Skin epidermis (tissue), 12 donors: ENCODE measurements around the gene CCDC102A.
"Not testable (repeated sequence)": the region's sequence is repeated elsewhere in the genome, so short reads cannot be mapped to it uniquely, and the experiment has no call there.

Source experiments
- H3K27ac ChIP-seq, 21 experiments: fragments of 200-600 bp; sonication (generic) in 11 of 21; one replicate each; pipeline ENCODE4 v1.5.0; 2020; ENCODE audit warnings: mild to moderate bottlenecking in 3 of 21, inconsistent platforms in 2 of 21, moderate library complexity in 2 of 21
- H3K4me3 ChIP-seq, 7 experiments: fragments of 200-600 bp; sonication (generic) in 2 of 7; one replicate each; pipeline ENCODE4 v1.5.0; 2020; ENCODE audit warnings: inconsistent platforms in 2 of 7, mild to moderate bottlenecking in 2 of 7, moderate library complexity in 1 of 7

The CCDC102A gene

DNA sequence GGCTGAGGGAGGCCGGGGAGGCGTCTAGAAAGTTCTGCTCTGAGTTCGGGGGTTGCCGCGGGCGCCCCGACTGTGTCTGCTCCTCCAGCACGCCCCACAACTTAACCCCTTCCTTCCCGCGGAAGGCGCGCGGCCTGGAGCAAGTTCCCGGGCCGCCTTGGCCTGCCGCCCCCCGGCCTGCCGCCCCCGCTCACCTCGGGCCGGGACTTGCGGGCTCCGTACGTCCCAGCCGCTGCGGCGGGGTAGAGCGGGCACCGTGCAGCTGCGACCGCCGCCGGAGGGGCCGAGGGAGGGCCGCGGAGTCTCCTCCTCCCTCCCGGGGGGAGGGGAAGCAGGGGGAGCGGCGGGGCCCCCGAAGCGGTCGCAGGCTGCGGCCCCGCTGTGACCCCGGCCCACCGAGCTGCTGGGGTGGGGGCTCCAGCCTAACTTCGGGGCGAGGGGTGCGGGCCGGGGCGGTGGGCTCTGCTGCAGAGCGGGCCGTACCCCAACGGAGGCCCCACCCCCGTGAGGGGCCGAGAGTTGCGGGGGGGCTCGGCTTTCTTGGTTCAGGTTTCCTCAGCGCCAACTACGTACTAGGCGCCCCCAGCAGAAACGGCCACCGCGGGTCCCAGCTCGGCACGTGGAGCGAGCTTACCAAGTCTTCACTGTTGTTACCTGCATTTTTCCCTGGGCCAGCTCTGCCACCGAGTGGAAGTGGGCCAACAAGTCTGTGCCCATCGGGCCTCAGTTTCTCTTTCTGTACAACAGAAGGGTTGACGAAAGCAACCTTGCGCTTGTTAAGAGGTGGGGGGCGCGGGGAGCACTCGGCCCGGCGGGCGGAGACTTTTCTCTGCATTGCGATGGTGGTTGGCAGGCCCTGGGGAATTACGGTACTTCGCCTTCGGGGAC is at the start of gene CCDC102A:
CCDC102A (minus strand) TSS at position 266 of the 888 bp plus-strand sequence. CDS start 7,394 bp downstream, outside the sequence.
- peak within 1 kb of the TSS; percentile 57 to 94 (median 76) for H3K4me3 ChIP-seq
- peak within 1 kb of the TSS; percentile 45 to 98 (median 90) for H3K27ac ChIP-seq

GRCh38 chr16:57585051-57585687 is 48.8 kb upstream of the CCDC102A start:
- H3K4me3 ChIP-seq: no peak overlapping the region
- H3K27ac ChIP-seq: no peak overlapping the region

- H3K27ac ChIP-seq: peak overlapping the region in 2 of 21 experiments; percentile 54 to 87
- H3K4me3 ChIP-seq: no peak overlapping the region
Observed at GRCh38 chr16:57579361-57579665, 42.9 kb upstream of the CCDC102A start.

DNA sequence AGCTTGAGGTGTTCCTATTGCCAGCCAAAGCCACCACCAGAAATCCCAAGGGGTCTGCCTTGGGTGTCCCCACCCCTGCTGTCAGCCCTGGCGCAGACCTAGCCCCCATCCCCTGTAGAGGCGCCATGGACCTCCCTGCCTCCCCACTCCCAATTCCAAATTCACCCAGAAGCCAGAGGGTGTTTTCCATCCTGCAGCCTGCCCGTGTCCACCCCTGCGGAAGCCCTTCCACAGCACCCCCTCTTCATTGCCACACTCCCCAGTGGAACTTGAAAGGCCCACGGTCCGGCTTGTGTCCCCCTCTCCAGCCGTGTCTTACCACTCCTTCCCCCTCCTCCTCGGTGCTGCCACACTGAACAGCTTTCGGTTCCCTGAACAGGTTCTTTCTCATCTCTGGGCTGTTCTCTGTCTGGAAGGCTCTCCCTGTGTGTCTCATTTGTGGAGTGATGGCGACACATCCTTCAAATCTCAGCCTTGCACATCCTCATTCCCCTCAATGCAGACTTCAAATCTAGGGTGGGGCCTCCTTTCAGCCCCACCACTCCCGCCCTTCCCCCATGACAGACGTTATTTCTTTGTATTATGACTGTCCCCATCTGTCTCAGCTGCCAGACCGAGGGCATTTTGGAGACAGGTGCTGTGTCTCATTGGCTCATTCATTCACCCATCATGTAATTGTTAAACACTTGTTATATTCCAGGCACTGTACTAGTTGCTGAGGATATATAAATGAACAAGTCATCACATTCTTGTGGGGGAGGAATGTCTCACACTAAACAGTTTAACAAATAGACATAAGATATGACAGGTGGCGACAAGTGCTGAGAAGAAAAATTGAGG is 42.4 kb upstream of the CCDC102A start:
- H3K27ac ChIP-seq: peak overlapping the region in 13 of 21 experiments; percentile 11 to 87 (median 57)
- no peak overlapping the region for H3K4me3 ChIP-seq

DNA sequence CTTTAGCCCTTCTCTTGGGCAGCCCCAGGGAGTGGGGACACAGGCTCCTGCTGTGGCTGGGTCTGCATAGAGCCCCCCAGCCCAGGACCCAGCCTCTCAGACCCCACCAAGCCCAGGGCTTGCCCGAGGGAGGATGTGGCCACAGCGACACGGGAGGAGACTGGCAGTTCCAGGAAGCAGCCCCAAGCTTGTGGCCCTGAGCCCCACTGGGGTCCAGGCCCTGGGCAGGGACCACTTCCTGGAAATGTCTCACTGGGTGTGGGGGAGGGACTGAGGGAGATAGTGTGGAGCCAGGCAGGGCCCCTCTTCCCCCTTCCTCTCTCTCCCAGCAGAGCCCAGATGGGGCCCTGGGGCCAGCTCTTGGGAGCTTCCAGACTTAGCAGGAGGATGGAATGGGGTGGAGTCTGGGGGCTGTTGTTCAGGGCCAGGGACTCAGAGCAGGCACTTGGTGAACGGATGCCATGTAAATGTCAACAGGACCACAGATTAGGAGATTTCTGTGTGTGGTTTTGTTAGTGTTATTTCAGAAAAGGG is 41.4 kb upstream of the CCDC102A start:
- H3K27ac ChIP-seq: peak overlapping the region in 13 of 21 experiments; percentile 34 to 87 (median 66)
- H3K4me3 ChIP-seq: no peak overlapping the region

DNA sequence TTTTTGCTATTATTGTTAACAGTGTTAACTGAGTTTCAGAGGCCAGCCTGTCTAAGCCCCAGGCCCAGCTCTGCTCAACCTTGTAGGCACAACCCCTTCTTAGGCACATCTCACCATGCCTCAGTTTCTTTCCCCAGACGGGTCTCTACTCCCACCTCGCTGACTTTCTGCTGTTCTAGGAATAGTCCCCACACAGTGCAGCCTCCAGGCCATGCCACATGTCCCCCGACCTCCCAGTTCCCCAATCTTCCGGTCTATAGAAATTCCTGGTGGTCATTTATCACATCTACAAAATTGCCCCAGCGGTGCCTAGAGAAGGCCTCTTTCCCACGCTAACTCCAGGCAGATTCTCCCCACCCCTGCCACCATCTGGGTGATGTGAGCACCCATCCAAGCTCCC is 40.8 kb upstream of the CCDC102A start:
- peak overlapping the region in 12 of 21 experiments; percentile 34 to 87 (median 66) for H3K27ac ChIP-seq
- H3K4me3 ChIP-seq: no peak overlapping the region

DNA sequence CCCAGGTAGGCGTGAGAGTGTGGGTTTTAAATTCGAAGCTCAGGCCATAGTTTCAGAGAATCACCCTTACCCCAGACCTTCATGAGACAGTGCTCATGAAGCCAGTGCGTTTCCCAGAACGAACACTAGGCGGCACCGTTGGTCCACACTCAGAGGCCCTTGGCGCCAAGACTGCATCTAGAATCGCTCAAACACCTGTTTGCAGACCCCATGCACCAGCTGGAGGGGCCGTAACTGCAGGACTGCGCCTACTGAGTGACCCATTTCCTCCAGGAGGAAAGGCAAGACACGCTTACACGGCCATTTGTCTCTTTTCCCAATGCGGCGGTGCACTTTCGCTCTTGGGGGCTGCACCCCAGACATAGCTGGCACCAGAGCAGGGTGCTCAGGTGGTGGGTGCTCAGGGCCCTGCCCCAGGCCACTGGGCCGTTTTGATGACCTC is 40.1 kb upstream of the CCDC102A start:
- no peak overlapping the region for H3K4me3 ChIP-seq
- peak overlapping the region in 4 of 21 experiments; percentile 67 to 87 (median 82) for H3K27ac ChIP-seq

DNA sequence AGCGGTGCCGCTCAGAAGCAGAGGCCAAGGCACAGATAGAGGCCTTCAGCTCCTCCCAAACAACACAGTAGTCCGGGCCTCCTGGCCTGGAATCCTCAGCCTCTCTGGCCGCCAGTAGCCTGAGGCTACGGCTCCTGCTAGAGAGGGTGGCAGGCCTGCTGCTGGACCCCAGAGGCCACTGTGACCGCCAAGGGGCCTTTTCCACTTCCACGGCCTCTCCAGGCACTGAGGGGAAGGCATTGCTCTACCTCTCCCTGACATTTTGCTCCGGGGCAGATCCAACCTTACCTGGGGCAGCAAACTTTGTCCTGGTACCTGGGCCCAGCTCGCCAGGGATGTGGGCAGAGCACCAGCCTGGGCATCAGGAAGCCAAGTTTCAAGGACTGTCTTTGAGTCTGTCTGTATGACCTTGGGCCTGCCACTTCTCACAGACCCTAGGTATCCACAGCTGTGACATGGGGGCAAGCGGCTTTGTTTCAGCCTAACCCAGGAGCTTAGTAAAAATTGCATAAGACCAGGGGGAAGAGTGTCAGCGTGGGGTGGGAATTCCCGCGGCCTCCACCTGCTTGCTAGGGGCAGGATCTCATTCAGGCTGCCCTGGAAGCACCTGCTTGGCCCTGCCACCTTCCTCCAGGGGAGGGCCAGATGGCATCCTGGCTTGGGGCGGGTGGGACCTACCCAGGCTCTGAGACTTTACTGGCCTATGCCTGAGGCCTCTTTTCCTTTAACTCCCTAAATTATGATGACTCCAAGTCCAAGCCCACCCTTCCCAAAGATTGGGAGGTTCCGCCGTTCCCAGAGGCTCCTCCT is 39.3 kb upstream of the CCDC102A start:
- Histone ChIP-seq H3K27ac (no peak overlapping the region), H3K4me3 (no peak overlapping the region)

- H3K4me3 ChIP-seq: no peak overlapping the region
- no peak overlapping the region for H3K27ac ChIP-seq
Observed at GRCh38 chr16:57574646-57575467, 38.5 kb upstream of the CCDC102A start.

GRCh38 chr16:57574086-57574485 is 37.7 kb upstream of the CCDC102A start:
- no peak overlapping the region for H3K27ac ChIP-seq
- no peak overlapping the region for H3K4me3 ChIP-seq

GRCh38 chr16:57572978-57573728 is 36.8 kb upstream of the CCDC102A start:
- H3K4me3 ChIP-seq: no peak overlapping the region
- no peak overlapping the region for H3K27ac ChIP-seq

GRCh38 chr16:57571098-57571497 is 34.7 kb upstream of the CCDC102A start:
- no peak overlapping the region for H3K4me3 ChIP-seq

DNA sequence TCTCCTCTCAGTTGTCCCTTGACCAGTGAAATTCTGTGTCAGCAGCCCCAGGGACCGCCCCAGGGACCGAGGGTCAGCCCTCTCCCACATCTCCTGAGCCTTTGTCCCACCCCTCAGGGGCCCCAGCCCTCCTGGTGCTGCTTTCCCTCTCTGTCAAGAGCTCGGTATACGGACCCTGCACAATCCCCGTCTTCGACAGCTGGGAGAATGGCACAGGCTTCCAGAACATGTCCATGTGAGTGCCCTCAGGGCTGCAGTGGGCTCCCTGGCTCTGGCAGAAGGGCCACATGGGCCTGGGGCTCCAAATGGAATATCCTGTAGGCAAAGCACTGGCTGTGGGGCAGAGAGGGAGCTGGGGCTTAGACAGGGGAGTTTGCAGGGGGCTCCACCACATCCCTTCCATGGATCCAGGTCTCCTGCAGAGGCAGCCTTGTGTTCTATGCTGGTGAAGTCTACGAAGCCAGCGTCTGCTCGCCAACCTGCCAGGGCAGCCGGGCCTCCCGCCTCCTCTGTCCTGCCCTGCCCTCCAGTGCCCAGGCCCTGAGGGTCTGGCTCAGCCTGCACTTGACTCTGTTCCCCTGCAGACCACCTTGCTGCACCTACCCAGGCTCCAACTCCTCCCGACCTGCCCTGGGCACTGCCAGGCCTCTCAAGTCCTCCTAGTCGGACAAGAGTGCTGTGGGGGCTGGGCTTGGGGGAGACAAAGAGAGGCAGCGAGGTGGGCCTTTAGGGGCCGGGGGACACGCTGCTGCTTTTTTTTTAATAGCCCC is 34.1 kb upstream of the CCDC102A start:
- Histone ChIP-seq H3K4me3 (no peak overlapping the region), H3K27ac (no peak overlapping the region)

More at GRCh38 chr16:57571098-57571497, 34.7 kb upstream of the CCDC102A start:
- H3K27ac ChIP-seq: no peak overlapping the region

DNA sequence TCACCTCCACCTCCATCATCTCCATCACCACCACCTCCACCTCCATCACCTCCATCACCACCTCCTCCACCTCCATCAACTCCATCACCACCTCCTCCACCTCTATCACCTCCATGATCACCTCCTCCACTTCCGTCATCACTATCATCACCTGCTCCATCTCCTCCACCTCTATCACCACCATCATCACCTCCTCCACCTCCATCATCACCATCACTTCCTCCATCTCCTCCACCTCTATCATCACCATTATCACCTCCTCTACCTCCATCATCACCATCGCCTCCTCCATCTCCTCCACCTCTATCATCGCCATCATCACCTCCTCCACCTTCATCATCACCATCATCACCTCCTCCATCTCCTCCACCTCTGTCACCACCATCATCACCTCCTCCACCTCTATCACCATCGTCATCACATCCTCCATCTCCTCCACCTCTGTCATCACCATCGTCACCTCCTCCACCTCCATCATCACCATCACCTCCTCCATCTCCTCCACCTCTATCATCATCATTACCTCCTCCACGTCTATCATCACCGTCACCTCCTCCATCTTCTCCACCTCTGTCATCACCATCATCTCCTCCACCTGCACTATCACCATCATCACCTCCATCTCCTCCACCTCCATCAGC is 33.1 kb upstream of the CCDC102A start:
- Histone ChIP-seq H3K27ac (no peak overlapping the region), H3K4me3 (no peak overlapping the region)

DNA sequence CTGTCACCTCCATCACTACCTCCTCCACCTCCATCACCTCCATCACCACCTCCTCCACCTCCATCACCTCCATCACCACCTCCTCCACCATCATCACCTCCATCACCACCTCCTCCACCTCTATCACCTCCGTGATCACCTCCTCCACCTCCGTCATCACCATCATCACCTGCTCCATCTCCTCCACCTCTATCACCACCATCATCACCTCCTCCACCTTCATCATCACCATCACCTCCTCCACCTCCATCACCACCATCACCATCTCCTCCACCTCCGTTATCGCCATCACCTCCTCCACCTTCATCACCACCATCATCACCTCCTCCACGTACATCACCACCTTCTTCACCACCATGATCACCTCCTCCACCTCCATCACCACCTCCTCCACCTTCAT is 32.4 kb upstream of the CCDC102A start:
- H3K4me3 ChIP-seq, H3K27ac ChIP-seq: not testable (repeated sequence)

- H3K4me3 ChIP-seq: no peak overlapping the region
- H3K27ac ChIP-seq: no peak overlapping the region
Observed at GRCh38 chr16:57568173-57568678, 31.9 kb upstream of the CCDC102A start.
